ENCODE data around the gene CEP112.

Gene CEP112

DNA sequence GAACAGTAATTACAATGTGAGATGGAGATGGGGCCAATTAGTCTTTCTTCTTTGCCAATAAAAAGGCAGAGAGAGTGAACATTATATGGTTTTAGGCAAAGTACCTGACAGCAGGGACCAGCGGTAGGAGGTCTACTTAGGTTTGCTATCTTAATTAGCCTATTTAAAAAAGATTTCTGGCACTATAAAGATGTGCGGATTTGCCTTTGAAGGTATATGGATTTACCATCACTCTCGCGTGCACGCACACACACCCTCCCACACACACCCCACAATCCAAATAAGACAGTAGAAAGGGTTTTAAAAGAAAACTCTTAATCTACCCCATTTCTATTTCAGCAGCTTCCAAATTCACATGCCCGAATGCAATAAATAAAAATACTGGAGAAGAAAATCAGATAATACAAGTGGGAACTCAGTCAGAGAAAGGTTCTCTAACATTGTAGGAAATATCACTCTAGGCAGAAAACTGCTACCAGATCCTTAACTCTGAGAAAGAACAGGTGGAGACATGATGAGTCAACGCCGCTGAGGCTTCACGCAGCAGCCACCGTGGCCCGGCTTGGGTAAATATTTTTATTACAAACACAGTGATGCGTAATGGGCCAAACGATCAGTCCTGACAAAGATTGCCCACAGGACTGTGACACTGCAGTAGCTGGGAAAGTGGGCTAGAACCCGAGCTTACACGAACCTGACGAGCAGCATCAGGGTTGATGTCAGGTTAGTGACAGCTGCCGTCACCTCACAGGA is 563.9 kb downstream of the CEP112 start:
- H3K9me3 ChIP-seq (ENCODE audit: low read length), result peaks cover 4% of the 10 kb centered on the region
- H2AFZ ChIP-seq (ENCODE audit: low read depth, low read length), result no peak overlapping the region
- H3K27me3 ChIP-seq (ENCODE audit: insufficient read depth, low read length), result no peaks in the 10 kb centered on the region
- H3K36me3 ChIP-seq (ENCODE audit: insufficient read depth, low read length), result no peaks in the 10 kb centered on the region
- H3K4me1 ChIP-seq (ENCODE audit: insufficient read depth, low read length), result no peaks in the 10 kb centered on the region
- no peak overlapping the region for H3K4me3 ChIP-seq (ENCODE audit: low read length)

- Histone ChIP-seq H3K9me3 (ENCODE audit: low read length) (peaks cover 4% of the 10 kb centered on the region), H3K27me3 (ENCODE audit: insufficient read depth, low read length) (no peaks in the 10 kb centered on the region), H2AFZ (ENCODE audit: low read depth, low read length) (no peak overlapping the region), H3K4me3 (ENCODE audit: low read length) (no peak overlapping the region), H3K36me3 (ENCODE audit: insufficient read depth, low read length) (no peaks in the 10 kb centered on the region), H3K4me1 (ENCODE audit: insufficient read depth, low read length) (no peaks in the 10 kb centered on the region)
These were observed 564.8 kb downstream of the CEP112 start for GRCh38 chr17:65627108-65627507.

- Histone ChIP-seq H3K36me3 (ENCODE audit: insufficient read depth, low read length) (no peaks in the 10 kb centered on the region), H3K27me3 (ENCODE audit: insufficient read depth, low read length) (no peaks in the 10 kb centered on the region), H2AFZ (ENCODE audit: low read depth, low read length) (no peak overlapping the region), H3K4me1 (ENCODE audit: insufficient read depth, low read length) (no peaks in the 10 kb centered on the region), H3K4me3 (ENCODE audit: low read length) (no peak overlapping the region), H3K9me3 (ENCODE audit: low read length) (peaks cover 4% of the 10 kb centered on the region)
These were observed 565.5 kb downstream of the CEP112 start for GRCh38 chr17:65626451-65626850.

- H3K36me3 ChIP-seq (ENCODE audit: insufficient read depth, low read length), result no peaks in the 10 kb centered on the region
These were observed 573.4 kb downstream of the CEP112 start for GRCh38 chr17:65618516-65618915.

DNA sequence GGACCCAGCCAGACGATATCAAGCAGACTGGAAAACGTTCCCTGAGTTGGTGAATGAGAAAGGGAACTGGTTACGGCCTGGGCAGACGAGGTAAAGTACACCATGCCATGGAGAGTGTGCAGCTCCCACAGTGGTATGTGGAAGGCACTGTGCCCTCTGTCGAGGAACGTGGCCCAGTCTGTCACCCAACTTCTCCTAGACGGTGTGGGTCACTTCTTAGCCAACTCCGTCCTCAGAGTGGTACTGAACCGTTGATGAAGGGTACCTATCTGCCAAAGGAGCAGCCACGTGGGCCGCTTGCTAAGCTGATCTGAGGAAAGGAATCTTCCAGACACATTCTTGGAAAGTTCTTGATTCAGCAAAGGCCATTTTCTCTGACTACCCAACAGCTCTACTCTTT is 574.4 kb downstream of the CEP112 start:
- Histone ChIP-seq H3K4me3 (ENCODE audit: low read length) (no peak overlapping the region), H3K36me3 (ENCODE audit: insufficient read depth, low read length) (no peaks in the 10 kb centered on the region)

More at GRCh38 chr17:65618516-65618915, 573.4 kb downstream of the CEP112 start:
- Histone ChIP-seq H3K9me3 (ENCODE audit: low read length) (peaks cover 2% of the 10 kb centered on the region), H3K27me3 (ENCODE audit: insufficient read depth, low read length) (no peaks in the 10 kb centered on the region), H3K4me3 (ENCODE audit: low read length) (no peak overlapping the region), H2AFZ (ENCODE audit: low read depth, low read length) (no peak overlapping the region), H3K4me1 (ENCODE audit: insufficient read depth, low read length) (no peaks in the 10 kb centered on the region)

DNA sequence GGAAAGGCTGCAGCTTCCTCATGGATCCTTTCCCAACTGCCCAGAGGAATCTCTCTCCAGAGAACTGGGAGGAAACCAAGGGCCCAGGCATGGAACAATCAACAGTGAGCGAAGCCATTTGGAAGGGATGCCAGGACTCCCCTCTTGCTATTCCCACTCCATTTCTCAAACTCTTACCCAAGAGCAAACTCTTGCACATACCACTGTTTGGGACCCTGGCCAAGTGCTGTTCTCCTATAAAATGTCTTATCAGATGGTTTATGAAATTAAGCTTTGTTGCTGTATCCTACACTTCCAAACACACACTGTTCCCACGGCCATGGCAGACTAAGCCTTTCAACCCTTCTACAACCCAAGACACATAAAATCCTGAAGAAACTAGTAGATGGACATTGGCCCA is 582.2 kb downstream of the CEP112 start:
- Histone ChIP-seq H3K27me3 (ENCODE audit: insufficient read depth, low read length) (no peaks in the 10 kb centered on the region), H3K4me3 (ENCODE audit: low read length) (no peak overlapping the region), H3K36me3 (ENCODE audit: insufficient read depth, low read length) (no peaks in the 10 kb centered on the region), H2AFZ (ENCODE audit: low read depth, low read length) (no peak overlapping the region), H3K9me3 (ENCODE audit: low read length) (peaks cover 2% of the 10 kb centered on the region), H3K4me1 (ENCODE audit: insufficient read depth, low read length) (no peaks in the 10 kb centered on the region)

More for the DNA sequence above, 574.4 kb downstream of the CEP112 start:
- H3K4me1 ChIP-seq (ENCODE audit: insufficient read depth, low read length), result no peaks in the 10 kb centered on the region
- H3K27me3 ChIP-seq (ENCODE audit: insufficient read depth, low read length), result no peaks in the 10 kb centered on the region
- H2AFZ ChIP-seq (ENCODE audit: low read depth, low read length), result no peak overlapping the region
- H3K9me3 ChIP-seq (ENCODE audit: low read length), result peaks cover 2% of the 10 kb centered on the region

- H3K4me1 ChIP-seq (ENCODE audit: insufficient read depth, low read length), result no peaks in the 10 kb centered on the region
- H3K4me3 ChIP-seq (ENCODE audit: low read length), result no peak overlapping the region
- H3K9me3 ChIP-seq (ENCODE audit: low read length), result peaks cover 2% of the 10 kb centered on the region
- no peaks in the 10 kb centered on the region for H3K27me3 ChIP-seq (ENCODE audit: insufficient read depth, low read length)
- no peak overlapping the region for H2AFZ ChIP-seq (ENCODE audit: low read depth, low read length)
- H3K36me3 ChIP-seq (ENCODE audit: insufficient read depth, low read length), result no peaks in the 10 kb centered on the region
These were observed 582.6 kb downstream of the CEP112 start for GRCh38 chr17:65609286-65609685.

DNA sequence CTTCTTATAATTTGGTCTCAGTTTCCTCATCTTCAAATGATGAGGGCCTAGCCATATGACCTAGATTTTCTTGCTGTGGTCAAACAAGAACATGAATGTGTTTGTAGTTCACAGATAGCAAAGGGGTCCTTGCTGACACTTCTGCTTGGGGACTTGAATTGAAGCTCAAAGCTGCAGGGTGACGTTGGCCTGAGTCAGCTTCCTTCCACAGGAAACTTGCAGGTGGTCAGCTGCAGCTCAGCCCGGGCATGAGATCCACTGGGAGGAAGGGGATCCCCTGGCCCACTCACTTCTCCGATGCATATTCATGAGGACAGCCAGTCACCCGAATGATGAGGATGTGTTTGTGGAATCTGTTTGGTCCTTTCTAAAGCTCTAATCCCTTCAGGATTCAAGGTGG is 587.9 kb downstream of the CEP112 start:
- H3K27me3 ChIP-seq (ENCODE audit: insufficient read depth, low read length), result no peaks in the 10 kb centered on the region
- peaks cover 11% of the 10 kb centered on the region for H3K4me1 ChIP-seq (ENCODE audit: insufficient read depth, low read length)
- no peak overlapping the region for H2AFZ ChIP-seq (ENCODE audit: low read depth, low read length)
- peaks cover 2% of the 10 kb centered on the region for H3K9me3 ChIP-seq (ENCODE audit: low read length)
- no peak overlapping the region for H3K4me3 ChIP-seq (ENCODE audit: low read length)
- H3K36me3 ChIP-seq (ENCODE audit: insufficient read depth, low read length), result no peaks in the 10 kb centered on the region

DNA sequence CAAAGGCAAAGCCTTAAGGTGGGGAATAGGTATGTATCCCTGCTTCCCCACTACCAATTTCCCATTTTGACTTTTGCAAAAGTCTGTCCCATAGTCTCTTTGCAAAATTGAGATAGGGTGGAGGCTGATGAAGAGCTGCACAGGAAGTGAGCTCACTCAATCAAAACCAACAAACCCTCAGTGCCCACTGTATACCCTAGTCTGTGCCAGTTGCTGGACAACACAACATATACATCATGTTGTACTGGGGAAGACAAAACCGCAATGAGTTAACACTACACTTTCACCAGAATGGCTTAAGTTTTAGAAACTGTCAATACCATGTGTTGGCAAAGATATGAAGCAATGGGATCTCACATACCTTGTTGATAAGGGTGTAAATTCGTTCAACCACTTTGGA is 590.1 kb downstream of the CEP112 start:
- H3K4me3 ChIP-seq (ENCODE audit: low read length), result no peak overlapping the region
- peaks cover 11% of the 10 kb centered on the region for H3K4me1 ChIP-seq (ENCODE audit: insufficient read depth, low read length)
- H2AFZ ChIP-seq (ENCODE audit: low read depth, low read length), result no peak overlapping the region
- H3K9me3 ChIP-seq (ENCODE audit: low read length), result peaks cover 2% of the 10 kb centered on the region
- H3K27me3 ChIP-seq (ENCODE audit: insufficient read depth, low read length), result no peaks in the 10 kb centered on the region
- no peaks in the 10 kb centered on the region for H3K36me3 ChIP-seq (ENCODE audit: insufficient read depth, low read length)

DNA sequence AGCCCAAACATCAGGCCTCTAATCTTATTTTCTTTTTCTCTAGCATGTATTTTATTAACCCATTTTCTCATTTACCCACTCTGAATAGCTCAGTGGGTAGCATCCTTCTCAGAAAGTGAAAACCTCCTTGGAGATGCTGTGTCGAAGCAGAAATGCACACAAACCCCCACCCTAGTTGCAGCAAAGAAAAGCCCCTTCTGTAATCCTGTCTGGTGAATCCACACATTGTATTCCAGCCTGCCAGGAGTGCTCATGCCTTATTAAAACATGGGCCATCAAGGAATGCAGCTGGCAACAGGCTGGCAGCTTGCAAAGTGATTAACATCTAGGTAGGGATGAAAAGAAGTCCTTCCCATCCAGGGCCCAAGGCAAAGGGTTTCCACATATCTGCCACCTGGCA is 590.8 kb downstream of the CEP112 start:
- peaks cover 11% of the 10 kb centered on the region for H3K4me1 ChIP-seq (ENCODE audit: insufficient read depth, low read length)
- H3K27me3 ChIP-seq (ENCODE audit: insufficient read depth, low read length), result no peaks in the 10 kb centered on the region
- H3K36me3 ChIP-seq (ENCODE audit: insufficient read depth, low read length), result no peaks in the 10 kb centered on the region
- H3K9me3 ChIP-seq (ENCODE audit: low read length), result no peaks in the 10 kb centered on the region
- H2AFZ ChIP-seq (ENCODE audit: low read depth, low read length), result no peak overlapping the region
- no peak overlapping the region for H3K4me3 ChIP-seq (ENCODE audit: low read length)

- no peak overlapping the region for H2AFZ ChIP-seq (ENCODE audit: low read depth, low read length)
- H3K4me1 ChIP-seq (ENCODE audit: insufficient read depth, low read length), result peaks cover 11% of the 10 kb centered on the region
- H3K27me3 ChIP-seq (ENCODE audit: insufficient read depth, low read length), result no peaks in the 10 kb centered on the region
- no peaks in the 10 kb centered on the region for H3K36me3 ChIP-seq (ENCODE audit: insufficient read depth, low read length)
- no peaks in the 10 kb centered on the region for H3K9me3 ChIP-seq (ENCODE audit: low read length)
- H3K4me3 ChIP-seq (ENCODE audit: low read length), result no peak overlapping the region
These were observed 591.4 kb downstream of the CEP112 start for GRCh38 chr17:65600518-65600917.

DNA sequence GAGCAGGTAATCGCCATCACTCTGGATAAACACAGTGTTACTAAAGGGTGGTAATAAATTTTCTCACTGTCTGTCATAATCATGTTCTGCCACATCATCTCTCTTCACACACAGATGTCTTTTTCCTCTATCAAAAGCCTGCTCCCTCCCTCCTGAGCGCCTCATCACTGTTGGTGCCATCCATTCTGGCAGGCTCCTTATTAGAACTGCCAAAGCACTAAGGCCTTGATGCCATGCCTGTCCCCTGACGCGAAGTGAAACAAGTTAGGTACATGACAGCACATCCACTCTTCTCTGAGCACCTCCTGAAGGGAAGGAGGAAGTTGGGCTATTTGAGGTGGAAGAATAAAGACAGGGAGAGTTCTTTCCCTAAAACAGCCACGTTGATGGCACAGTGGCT is 592.3 kb downstream of the CEP112 start:
- Histone ChIP-seq H3K4me1 (ENCODE audit: insufficient read depth, low read length) (peaks cover 13% of the 10 kb centered on the region), H3K4me3 (ENCODE audit: low read length) (no peak overlapping the region), H3K9me3 (ENCODE audit: low read length) (no peaks in the 10 kb centered on the region), H2AFZ (ENCODE audit: low read depth, low read length) (no peak overlapping the region), H3K27me3 (ENCODE audit: insufficient read depth, low read length) (no peaks in the 10 kb centered on the region), H3K36me3 (ENCODE audit: insufficient read depth, low read length) (no peaks in the 10 kb centered on the region)

GRCh38 chr17:65598746-65599145 is 593.2 kb downstream of the CEP112 start:
- peaks cover 22% of the 10 kb centered on the region for H3K4me1 ChIP-seq (ENCODE audit: insufficient read depth, low read length)
- H3K36me3 ChIP-seq (ENCODE audit: insufficient read depth, low read length), result no peaks in the 10 kb centered on the region
- no peak overlapping the region for H3K4me3 ChIP-seq (ENCODE audit: low read length)
- no peaks in the 10 kb centered on the region for H3K9me3 ChIP-seq (ENCODE audit: low read length)
- no peak overlapping the region for H2AFZ ChIP-seq (ENCODE audit: low read depth, low read length)
- H3K27me3 ChIP-seq (ENCODE audit: insufficient read depth, low read length), result no peaks in the 10 kb centered on the region
